Astrocyte (in vitro differentiated cells and primary cell): ENCODE results near the gene BCL11B. TPM values are rescaled to one million over a fixed set of nuclear protein-coding genes. Genes with fewer than 3 reads are reported as not detected.

Experiments
- DNase-seq: peaks from one replicate; pipeline ENCODE4 v3.0.0-alpha.2; 2010; ENCODE audit warnings: low read depth
- FAIRE-seq: peaks from 2 replicates; lab custom pipeline; 2011; peaks lifted over from hg19 to GRCh38; lab: Jason Lieb, UNC
- H2AFZ ChIP-seq: 2 replicates; pipeline ENCODE4 v1.6.0; 2012; ENCODE audit warnings: low read depth, low read length, inconsistent platforms
- H3K27ac ChIP-seq: 2 replicates; pipeline ENCODE4 v1.5.1; 2011; ENCODE audit warnings: low read depth, low read length, inconsistent platforms
- H3K27me3 ChIP-seq: 2 replicates; pipeline ENCODE4 v1.6.0; 2011; ENCODE audit warnings: low read length, inconsistent platforms; ENCODE audit not compliant: insufficient read depth
- H3K36me3 ChIP-seq: 2 replicates; pipeline ENCODE4 v1.5.1; 2011; ENCODE audit warnings: low read length, inconsistent platforms; ENCODE audit not compliant: insufficient read depth
- H3K4me1 ChIP-seq: 2 replicates; pipeline ENCODE4 v1.5.1; 2011; ENCODE audit warnings: low read length, inconsistent platforms; ENCODE audit not compliant: insufficient read depth
- H3K4me2 ChIP-seq: 2 replicates; pipeline ENCODE4 v1.6.0; 2012; ENCODE audit warnings: low read length, inconsistent platforms
- H3K4me3 ChIP-seq: 2 replicates; pipeline ENCODE4 v1.5.1; 2011; ENCODE audit warnings: low read depth, mild to moderate bottlenecking, low read length, inconsistent platforms; ENCODE audit not compliant: insufficient read depth
- H3K79me2 ChIP-seq: 2 replicates; pipeline ENCODE4 v1.6.0; 2012; ENCODE audit warnings: mild to moderate bottlenecking, low read length, inconsistent platforms; ENCODE audit not compliant: insufficient read depth
- H3K9ac ChIP-seq: 2 replicates; pipeline ENCODE4 v1.6.0; 2012; ENCODE audit warnings: mild to moderate bottlenecking, low read length, inconsistent platforms
- H3K9me3 ChIP-seq: 2 replicates; pipeline ENCODE4 v1.5.1; 2012; ENCODE audit warnings: low read depth, mild to moderate bottlenecking, low read length, inconsistent platforms; ENCODE audit not compliant: insufficient read depth
- H4K20me1 ChIP-seq: 2 replicates; pipeline ENCODE4 v1.6.0; 2012; ENCODE audit warnings: low read length, inconsistent platforms; ENCODE audit not compliant: insufficient read depth
- H3K27ac Mint-ChIP-seq: one replicate; pipeline ENCODE4 v1.8.0; 2021; ENCODE audit warnings: mild to moderate bottlenecking, mixed read lengths; ENCODE audit not compliant: unreplicated experiment
- H3K27me3 Mint-ChIP-seq: one replicate; pipeline ENCODE4 v1.8.0; 2021; ENCODE audit warnings: low read depth, mixed read lengths; ENCODE audit not compliant: unreplicated experiment
- H3K36me3 Mint-ChIP-seq: one replicate; pipeline ENCODE4 v1.8.0; 2021; ENCODE audit warnings: low read depth, mixed read lengths; ENCODE audit not compliant: unreplicated experiment
- H3K4me1 Mint-ChIP-seq: one replicate; pipeline ENCODE4 v1.8.0; 2021; ENCODE audit warnings: low read depth, mixed read lengths; ENCODE audit not compliant: unreplicated experiment
- H3K4me3 Mint-ChIP-seq: one replicate; pipeline ENCODE4 v1.8.0; 2021; ENCODE audit warnings: mild to moderate bottlenecking, moderate library complexity, mixed read lengths; ENCODE audit not compliant: unreplicated experiment
- H3K9me3 Mint-ChIP-seq: one replicate; pipeline ENCODE4 v1.8.0; 2021; ENCODE audit warnings: mild to moderate bottlenecking, mixed read lengths; ENCODE audit not compliant: unreplicated experiment
- EZH2 ChIP-seq: IDR thresholded peaks from 2 replicates; pipeline ENCODE4 v1.6.1; 2012; ENCODE audit warnings: mild to moderate bottlenecking, low read length, inconsistent platforms; ENCODE audit not compliant: insufficient read depth
- total RNA-seq: library from RNA; stranded (reverse); gene quantifications from 2 replicates; pipeline ENCODE4 v1.2.1, GENCODE V29; 2021
- TF ChIP-seq, protein P1 (sequence below): IDR thresholded peaks from 2 replicates; pipeline ENCODE4 v1.5.1; 2011; ENCODE audit warnings: low read depth, mild to moderate bottlenecking, inconsistent platforms, low read length, moderate library complexity; ENCODE audit not compliant: insufficient read depth

The BCL11B gene
- total RNA-seq, 1 donor from 2014 or later = 1.1 TPM

- Histone ChIP-seq H3K9ac (no peak overlapping the region), H3K79me2 (no peaks in the 10 kb centered on the region), H3K27me3 (peaks cover 13% of the 10 kb centered on the region), H3K9me3 (no peaks in the 10 kb centered on the region), H3K4me1 (no peaks in the 10 kb centered on the region), H3K4me2 (no peak overlapping the region), H3K4me3 (no peak overlapping the region), H3K27ac (no peak overlapping the region), H4K20me1 (peaks cover 4% of the 10 kb centered on the region), H2AFZ (no peak overlapping the region), H3K36me3 (no peaks in the 10 kb centered on the region)
- H3K9me3 Mint-ChIP-seq = no peaks in the 10 kb centered on the region
- peaks cover 55% of the 10 kb centered on the region for H3K27me3 Mint-ChIP-seq
- H3K27ac Mint-ChIP-seq = no peak overlapping the region
- FAIRE-seq (no peak), DNase-seq (no peak)
- no peak for TF ChIP-seq EZH2
- TF ChIP-seq, protein P1, sequence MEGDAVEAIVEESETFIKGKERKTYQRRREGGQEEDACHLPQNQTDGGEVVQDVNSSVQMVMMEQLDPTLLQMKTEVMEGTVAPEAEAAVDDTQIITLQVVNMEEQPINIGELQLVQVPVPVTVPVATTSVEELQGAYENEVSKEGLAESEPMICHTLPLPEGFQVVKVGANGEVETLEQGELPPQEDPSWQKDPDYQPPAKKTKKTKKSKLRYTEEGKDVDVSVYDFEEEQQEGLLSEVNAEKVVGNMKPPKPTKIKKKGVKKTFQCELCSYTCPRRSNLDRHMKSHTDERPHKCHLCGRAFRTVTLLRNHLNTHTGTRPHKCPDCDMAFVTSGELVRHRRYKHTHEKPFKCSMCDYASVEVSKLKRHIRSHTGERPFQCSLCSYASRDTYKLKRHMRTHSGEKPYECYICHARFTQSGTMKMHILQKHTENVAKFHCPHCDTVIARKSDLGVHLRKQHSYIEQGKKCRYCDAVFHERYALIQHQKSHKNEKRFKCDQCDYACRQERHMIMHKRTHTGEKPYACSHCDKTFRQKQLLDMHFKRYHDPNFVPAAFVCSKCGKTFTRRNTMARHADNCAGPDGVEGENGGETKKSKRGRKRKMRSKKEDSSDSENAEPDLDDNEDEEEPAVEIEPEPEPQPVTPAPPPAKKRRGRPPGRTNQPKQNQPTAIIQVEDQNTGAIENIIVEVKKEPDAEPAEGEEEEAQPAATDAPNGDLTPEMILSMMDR = no peak
- H3K4me1 Mint-ChIP-seq = peaks cover under 1% of the 10 kb centered on the region
- H3K4me3 Mint-ChIP-seq = no peak overlapping the region
- H3K36me3 Mint-ChIP-seq = peaks cover 2% of the 10 kb centered on the region
Measured at GRCh38 chr14:99251721-99252120, 20.3 kb downstream of the BCL11B start.

- H3K79me2 ChIP-seq = no peaks in the 10 kb centered on the region
- peaks cover 2% of the 10 kb centered on the region for H3K4me1 Mint-ChIP-seq
- no peaks in the 10 kb centered on the region for H3K9me3 Mint-ChIP-seq
- no peaks in the 10 kb centered on the region for H3K36me3 ChIP-seq
- no peak overlapping the region for H3K9ac ChIP-seq
- no peak overlapping the region for H2AFZ ChIP-seq
- no peaks in the 10 kb centered on the region for H3K9me3 ChIP-seq
- no peak for TF ChIP-seq EZH2
- TF ChIP-seq, protein P1 = no peak
- no peak overlapping the region for H3K4me3 Mint-ChIP-seq
- no peak overlapping the region for H3K4me3 ChIP-seq
- peaks cover 15% of the 10 kb centered on the region for H3K27me3 ChIP-seq
- no peak overlapping the region for H3K27ac ChIP-seq
- H3K36me3 Mint-ChIP-seq = peaks cover 2% of the 10 kb centered on the region
- peaks cover 51% of the 10 kb centered on the region for H3K27me3 Mint-ChIP-seq
- H4K20me1 ChIP-seq = peaks cover 4% of the 10 kb centered on the region
- no peak for DNase-seq
- H3K4me1 ChIP-seq = peaks cover 6% of the 10 kb centered on the region
- no peak overlapping the region for H3K27ac Mint-ChIP-seq
- no peak overlapping the region for H3K4me2 ChIP-seq
- no peak for FAIRE-seq
Measured at GRCh38 chr14:99250636-99251208, 21.3 kb downstream of the BCL11B start.

- no peak overlapping the region for H2AFZ ChIP-seq
- no peak overlapping the region for H3K4me2 ChIP-seq
- H3K79me2 ChIP-seq = no peaks in the 10 kb centered on the region
- H3K9me3 ChIP-seq = no peaks in the 10 kb centered on the region
- H4K20me1 ChIP-seq = peaks cover 4% of the 10 kb centered on the region
- H3K4me1 ChIP-seq = peaks cover 6% of the 10 kb centered on the region
- DNase-seq = no peak
- Mint-ChIP-seq H3K9me3 (no peaks in the 10 kb centered on the region), H3K4me1 (peaks cover 2% of the 10 kb centered on the region), H3K4me3 (no peak overlapping the region), H3K36me3 (peaks cover 2% of the 10 kb centered on the region), H3K27ac (no peak overlapping the region), H3K27me3 (peaks cover 51% of the 10 kb centered on the region)
- TF ChIP-seq EZH2 = no peak
- TF ChIP-seq, protein P1 = no peak
- H3K27me3 ChIP-seq = peaks cover 25% of the 10 kb centered on the region
- no peaks in the 10 kb centered on the region for H3K36me3 ChIP-seq
- H3K9ac ChIP-seq = no peak overlapping the region
- FAIRE-seq = no peak
- no peak overlapping the region for H3K4me3 ChIP-seq
- H3K27ac ChIP-seq = no peak overlapping the region
Measured at GRCh38 chr14:99249389-99249788, 22.6 kb downstream of the BCL11B start.
